ENCODE measurements around the gene HDAC5.
"Not testable (repeated sequence)": the region's sequence is repeated elsewhere in the genome, so short reads cannot be mapped to it uniquely, and the experiment has no call there.

The HDAC5 gene

DNA sequence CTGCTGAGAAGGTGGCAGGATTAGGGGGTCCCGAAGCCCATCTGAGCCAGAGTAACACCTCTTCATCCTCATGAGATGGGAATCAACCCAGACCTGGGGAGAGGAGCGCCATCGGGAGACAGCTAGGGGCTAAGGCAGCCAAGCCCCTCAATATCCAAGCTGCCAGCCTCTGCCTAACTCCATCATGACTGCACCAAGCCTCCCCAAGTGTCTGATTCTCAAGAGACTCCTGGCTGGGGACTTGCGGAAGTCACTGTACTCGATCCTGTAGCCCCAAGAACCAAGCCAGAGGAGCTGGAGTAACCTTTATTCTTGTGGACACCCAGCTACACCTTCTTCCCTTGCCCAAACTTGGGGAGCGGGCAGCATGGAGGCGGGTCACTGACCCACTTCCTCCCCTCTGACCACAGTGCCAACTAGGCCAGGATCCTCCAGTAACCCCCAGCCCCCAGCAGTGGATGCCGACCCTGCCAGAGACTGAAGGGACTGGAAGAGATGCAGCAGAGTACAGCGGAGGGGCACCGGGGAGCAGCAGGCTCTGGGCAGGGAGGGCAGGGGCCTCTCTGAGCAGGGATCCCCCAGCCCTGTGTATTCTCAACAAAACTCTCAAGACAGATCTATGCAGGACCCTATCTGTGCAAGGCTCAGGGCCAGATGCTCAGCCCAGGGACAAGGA is 13.3 kb downstream of the HDAC5 start:
- DNase-seq = no peak

- no peak for DNase-seq
Measured at GRCh38 chr17:44109312-44109630, 14.2 kb downstream of the HDAC5 start.

DNA sequence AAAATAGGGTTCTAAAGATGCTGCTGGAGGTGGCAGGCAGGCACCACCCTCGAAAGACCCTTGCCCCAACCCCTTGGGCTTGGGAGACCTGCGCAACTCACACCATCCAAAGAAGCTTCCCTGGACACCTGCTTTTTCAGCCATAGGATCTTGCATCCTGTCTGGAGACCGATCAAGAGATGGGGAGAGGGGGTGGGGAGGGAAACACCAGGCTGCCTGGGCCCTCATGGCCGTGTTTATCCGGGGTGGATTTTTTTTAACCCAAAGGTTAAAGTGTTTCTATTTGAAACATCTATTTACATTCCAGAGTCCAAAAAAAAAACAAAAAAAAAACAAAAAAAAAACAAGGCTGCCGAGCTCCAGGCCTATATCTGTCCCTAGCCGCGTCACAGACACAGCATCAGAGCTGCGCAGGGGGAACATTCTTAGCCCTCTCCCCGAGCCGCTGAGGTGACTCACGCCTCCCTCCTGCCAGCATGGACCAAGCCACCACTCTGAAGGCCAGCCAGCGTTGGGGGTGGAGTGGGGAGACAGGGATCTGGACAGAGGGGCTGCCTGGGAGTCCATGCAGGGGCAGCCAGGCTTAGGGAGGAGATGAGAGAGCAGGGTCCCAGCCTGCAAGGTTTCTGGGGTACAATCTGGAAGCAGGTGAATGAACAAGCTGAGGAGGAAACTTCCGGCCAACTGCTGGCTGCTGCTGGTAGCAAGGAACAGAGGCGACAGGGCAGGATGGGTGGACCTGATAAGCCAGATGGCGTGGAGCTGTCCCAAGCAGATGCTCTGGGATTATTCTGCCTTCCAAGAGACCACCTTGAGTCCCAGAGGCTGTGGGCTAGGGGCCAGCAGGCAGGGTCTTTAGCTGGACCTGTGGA is 14.8 kb downstream of the HDAC5 start:
- DNase-seq = no peak

GRCh38 chr17:44106801-44107200 is 16.6 kb downstream of the HDAC5 start:
- no peak for DNase-seq

DNA sequence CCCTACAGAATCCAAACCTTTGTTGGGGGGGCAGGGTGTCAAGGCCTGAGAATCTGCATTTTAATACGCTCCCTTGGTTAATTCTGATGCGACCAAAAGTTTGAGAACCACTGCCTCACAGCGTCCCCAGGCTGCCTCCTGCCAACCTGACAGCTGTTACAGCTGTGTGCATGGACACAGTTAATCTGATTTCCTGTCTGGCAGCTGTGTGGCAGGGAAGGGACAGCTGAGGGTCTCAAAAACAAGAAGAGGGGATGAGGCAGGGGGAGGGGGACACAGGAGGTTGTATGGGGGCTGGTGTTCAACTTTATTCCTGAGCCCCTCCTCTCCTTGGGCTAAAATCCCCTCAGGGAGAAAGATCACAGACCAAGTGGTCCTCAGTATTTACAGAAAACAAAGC is 17.5 kb downstream of the HDAC5 start:
- DNase-seq = no peak

GRCh38 chr17:44105483-44105882 is 18.0 kb downstream of the HDAC5 start:
- no peak for DNase-seq

DNA sequence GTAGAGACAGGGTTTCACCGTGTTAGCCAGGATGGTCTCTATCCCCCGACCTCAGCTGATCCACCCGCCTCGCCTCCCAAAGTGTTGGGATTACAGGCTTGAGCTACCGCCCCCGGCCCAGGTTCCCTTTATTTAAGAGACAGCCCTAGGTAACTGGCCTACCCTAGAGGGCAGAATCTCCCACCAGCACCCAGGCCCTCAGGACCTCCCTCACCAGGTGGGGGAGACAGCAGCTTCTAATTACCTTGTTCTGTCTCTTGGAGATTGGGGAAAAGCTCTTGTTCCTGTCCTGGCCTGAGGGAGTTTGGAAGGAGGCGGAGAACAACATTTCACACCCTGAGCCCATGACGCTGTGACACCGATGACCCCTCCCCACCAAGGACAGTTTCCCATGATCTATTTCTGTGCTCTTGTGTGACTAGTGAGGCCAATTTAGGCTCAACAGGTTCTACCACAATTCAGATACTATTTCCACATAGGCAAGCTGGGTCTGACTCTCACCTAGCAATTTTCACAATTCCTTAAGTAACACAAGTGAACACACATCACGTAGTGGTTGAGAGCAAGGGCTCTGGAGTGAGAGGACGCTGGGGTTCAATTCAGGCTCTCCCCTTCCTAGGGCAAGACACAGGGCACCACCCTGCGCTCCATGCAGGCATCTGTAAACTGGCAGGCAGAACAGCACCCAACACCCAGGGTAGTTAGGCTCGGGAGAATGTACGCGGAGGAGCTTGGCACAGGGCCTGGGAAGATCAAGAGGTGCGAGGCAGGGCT is 20.4 kb downstream of the HDAC5 start:
- DNase-seq = no peak

DNA sequence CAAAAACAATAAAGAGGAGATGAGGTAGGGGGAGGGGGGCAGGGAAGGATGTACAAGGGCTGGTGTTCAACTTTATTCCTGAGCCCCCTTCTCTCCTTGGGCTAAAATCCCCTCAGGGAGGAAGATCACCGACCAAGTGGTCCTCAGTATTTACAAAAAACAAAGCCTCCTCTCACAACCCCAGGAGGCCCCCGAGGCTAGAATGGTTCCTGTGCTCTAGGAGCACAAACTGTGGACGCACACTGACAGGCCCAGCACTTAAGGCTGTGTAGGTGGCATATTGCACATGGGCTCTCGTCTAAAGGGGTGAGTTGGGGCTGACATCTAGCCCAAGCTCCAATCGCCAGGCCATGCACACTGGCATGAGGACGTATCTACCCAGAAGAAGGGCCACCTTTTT is 21.6 kb downstream of the HDAC5 start:
- not testable (repeated sequence) for DNase-seq

DNA sequence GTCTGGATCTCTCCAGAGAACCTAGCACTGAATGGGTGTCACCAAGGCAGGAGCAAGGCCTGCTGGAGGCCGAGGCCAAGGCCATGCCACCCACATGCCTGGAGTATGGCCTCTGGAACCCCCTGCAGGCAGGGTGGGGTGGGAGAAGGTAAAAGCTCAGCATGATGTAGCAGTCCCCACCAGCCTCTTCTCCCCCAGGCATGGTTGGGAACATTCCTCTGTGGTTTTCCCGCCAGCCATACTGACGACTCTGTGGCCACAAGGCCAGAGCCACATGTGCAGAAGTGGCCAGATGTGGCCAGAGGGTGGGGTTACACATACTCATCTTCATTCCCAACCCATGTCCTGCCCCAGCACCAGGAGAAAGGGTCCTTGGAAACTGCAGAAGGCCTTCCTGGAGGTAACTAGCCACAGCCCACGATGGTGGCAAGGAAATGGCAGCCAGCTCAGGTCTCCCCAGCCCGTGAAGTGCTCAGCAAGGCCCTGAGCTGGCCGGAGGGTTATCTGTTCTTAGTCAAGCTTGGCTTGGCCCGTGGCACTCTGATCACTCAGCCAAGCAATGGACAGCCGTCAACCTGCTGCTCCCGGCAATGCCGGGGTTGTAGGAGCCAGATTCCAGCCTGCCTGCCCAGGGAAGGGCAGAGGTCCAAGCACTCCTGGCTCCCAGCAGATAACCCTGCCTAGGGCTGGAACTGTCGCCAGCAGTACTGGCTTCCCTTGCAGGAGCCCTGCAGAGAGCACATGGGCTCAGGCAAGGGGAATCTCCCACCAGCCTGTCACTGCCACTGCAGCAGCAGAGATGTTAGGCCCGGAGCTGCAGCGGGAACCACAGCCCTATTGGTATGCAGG is 26.1 kb downstream of the HDAC5 start:
- DNase-seq = no peak

- DNase-seq = peak; percentile 14 to 48
Measured at GRCh38 chr17:44095647-44096496, 27.6 kb downstream of the HDAC5 start.

DNA sequence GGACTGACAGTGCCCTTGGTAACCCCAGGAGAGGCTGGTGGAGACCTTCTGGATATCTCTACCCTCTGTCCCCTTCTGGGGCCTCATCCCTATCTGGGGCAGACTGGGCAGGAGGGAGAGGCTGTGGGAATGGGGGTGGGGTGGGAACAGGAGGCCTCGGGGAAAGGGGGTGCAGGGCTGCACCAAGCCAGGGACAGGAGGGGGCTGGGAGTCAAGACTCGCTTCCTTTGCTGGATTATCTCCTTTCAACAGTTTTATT is 28.1 kb downstream of the HDAC5 start:
- no peak for DNase-seq

DNA sequence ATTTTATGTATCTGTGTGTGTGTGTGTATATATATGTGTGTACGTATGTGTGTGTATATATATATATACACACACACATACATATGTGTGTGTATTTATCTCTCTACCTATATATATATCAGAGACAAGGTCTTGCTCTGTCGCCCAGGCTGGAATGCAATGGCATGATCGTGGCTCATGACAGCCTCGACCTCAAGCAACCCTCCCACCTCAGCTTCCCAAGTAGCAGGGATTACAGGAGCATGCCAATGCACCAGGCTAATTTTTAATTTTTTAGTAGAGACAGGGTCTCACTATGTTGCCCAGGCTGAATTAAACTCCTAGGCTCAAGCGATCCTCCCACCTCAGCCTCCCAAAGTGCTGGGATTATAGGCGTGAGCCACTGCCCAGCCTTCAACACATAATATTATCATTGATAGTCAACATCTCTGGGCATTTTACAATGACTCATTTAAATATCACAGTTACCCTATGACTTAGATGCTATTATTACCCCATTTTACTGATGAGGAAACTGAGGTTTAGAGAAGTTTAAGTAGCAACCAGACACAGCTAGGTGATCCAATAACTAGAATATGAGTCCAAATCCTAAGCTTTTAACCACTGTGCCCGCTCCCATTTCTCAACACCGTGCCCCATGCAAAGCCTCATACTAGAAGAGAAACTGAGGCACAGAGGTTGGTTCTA is 28.6 kb downstream of the HDAC5 start:
- no peak for DNase-seq

DNA sequence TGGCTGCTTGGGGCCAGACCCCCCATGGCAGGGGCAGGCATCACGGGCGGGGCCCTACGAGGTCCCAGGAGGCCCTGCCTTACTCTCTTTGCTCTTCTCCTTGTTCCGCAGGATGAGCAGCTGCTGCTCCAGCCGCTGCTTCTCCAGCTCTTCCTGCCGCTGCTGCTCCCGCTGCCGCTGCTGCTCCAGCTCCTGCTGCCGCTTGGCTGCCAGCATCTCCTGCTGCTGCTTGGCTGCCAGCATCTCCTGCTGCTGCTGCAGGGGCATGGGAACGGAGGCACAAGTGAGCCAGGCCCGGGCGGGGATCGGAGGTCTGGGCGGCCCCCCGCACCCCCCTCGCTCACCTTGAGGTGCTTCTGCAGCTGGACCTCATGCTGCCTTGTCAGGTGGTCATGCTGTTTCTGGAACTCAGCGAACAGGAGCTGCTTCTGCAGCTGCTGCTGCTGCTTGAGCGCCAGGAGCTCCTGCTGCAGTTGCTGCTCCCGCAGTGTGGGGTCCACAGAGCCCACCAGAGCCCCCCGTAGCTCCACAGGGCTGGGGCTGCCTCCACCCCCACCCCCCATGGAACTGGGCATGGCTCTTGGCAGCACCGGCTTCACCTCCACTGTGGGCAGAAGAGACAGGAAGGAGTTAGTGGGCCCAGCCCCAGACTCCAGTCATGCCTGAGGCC is 30.1 kb downstream of the HDAC5 start:
- no peak for DNase-seq

DNA sequence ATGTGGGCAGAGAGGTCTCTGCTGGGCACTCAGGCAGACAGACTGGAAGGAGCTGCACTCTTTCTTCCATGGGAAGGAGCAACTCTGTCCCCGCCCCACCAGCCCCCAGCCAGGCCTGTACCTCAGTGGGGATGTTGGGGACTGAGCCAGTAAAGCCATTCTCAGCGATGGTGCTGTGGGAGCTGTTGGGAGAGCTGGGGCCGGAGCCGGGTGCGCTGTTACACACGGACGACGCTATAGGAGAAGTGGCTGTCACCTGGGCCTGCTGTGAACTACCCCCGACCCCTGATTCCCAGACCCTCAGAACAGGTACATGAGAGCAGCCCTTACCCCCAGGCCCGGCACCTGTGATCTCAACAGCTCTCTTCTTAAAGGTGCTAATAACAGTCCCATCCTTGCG is 31.4 kb downstream of the HDAC5 start:
- DNase-seq = no peak

GRCh38 chr17:44091200-44091997 is 32.0 kb downstream of the HDAC5 start:
- DNase-seq = no peak

- DNase-seq = no peak
Measured at GRCh38 chr17:44088254-44088653, 35.2 kb downstream of the HDAC5 start.

- DNase-seq = no peak
Measured at GRCh38 chr17:44087319-44087718, 36.1 kb downstream of the HDAC5 start.

GRCh38 chr17:44086364-44087311 is 36.8 kb downstream of the HDAC5 start:
- no peak for DNase-seq

DNA sequence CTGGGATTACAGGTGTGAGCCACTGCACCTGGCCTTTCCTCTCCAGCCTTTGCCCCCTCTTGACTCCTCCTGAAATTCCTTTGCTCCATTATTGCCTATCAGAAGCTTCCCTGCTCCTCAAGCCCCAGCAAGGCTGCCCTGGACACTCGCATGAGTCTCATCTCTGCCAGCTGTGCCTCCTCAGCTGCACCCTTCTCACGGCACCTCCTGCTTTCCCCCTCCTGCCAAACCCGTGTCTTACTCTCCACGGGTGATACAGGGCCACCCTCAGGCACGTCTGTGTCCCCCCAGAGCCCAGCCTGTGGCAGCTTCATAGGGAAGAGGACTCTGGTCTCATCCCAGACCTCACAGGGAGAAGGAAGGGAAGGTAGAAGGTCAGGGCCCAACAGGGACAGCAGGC is 37.5 kb downstream of the HDAC5 start:
- no peak for DNase-seq

Measured in NCI-H187 (cell line).